HEK293 (cell line): ENCODE measurements around the gene KIF2C.

Experiments used
- EGR2 ChIP-seq: fragments of 450-650 bp; formaldehyde crosslinking; IDR thresholded peaks from 2 replicates; pipeline ENCODE4 v1.5.1; 2016; ENCODE audit warnings: low read depth, missing biosample characterization, missing genetic modification characterization
- GLIS1 ChIP-seq: fragments of 450-650 bp; formaldehyde crosslinking; IDR thresholded peaks from 2 replicates; pipeline ENCODE4 v1.5.1; 2016; ENCODE audit warnings: missing biosample characterization, missing genetic modification characterization
- HOXC10 ChIP-seq: sonication (generic); formaldehyde crosslinking; IDR thresholded peaks from 2 replicates; pipeline ENCODE4 v1.8.1; 2023; ENCODE audit warnings: mild to moderate bottlenecking, missing genetic modification reagents
- HOXD13 ChIP-seq: sonication (generic); formaldehyde crosslinking; IDR thresholded peaks from 2 replicates; pipeline ENCODE4 v1.8.0; 2022; ENCODE audit warnings: missing genetic modification reagents, borderline replicate concordance
- KLF1 ChIP-seq: fragments of 450-650 bp; formaldehyde crosslinking; IDR thresholded peaks from 2 replicates; pipeline ENCODE4 v1.5.1; 2016; ENCODE audit warnings: missing biosample characterization, missing genetic modification characterization
- KLF16 ChIP-seq: fragments of 450-650 bp; formaldehyde crosslinking; IDR thresholded peaks from 2 replicates; pipeline ENCODE4 v1.5.1; 2017; ENCODE audit warnings: missing biosample characterization, missing genetic modification characterization
- KLF9 ChIP-seq: fragments of 450-650 bp; formaldehyde crosslinking; IDR thresholded peaks from 2 replicates; pipeline ENCODE4 v1.5.1; 2016; ENCODE audit warnings: missing biosample characterization, missing genetic modification characterization, low read depth
- WT1 ChIP-seq: fragments of 450-650 bp; formaldehyde crosslinking; IDR thresholded peaks from 2 replicates; pipeline ENCODE4 v1.5.1; 2016; ENCODE audit warnings: missing biosample characterization, missing genetic modification characterization
- YY1 ChIP-seq: fragments of 450-650 bp; formaldehyde crosslinking; IDR thresholded peaks from 2 replicates; pipeline ENCODE4 v1.5.1; 2018; ENCODE audit warnings: missing biosample characterization, missing genetic modification characterization
- ZBTB8A ChIP-seq: fragments of 450-650 bp; formaldehyde crosslinking; IDR thresholded peaks from 2 replicates; pipeline ENCODE4 v1.5.1; 2016; ENCODE audit warnings: missing biosample characterization, missing genetic modification characterization
- ZFHX2 ChIP-seq: fragments of 450-650 bp; formaldehyde crosslinking; conservative IDR thresholded peaks from 2 replicates; pipeline ENCODE4 v1.5.1; 2016; ENCODE audit warnings: missing biosample characterization, missing genetic modification characterization
- ZNF121 ChIP-seq: fragments of 450-650 bp; formaldehyde crosslinking; IDR thresholded peaks from 2 replicates; pipeline ENCODE4 v1.5.1; 2016; ENCODE audit warnings: missing biosample characterization, missing genetic modification characterization
- ZNF24 ChIP-seq: fragments of 450-650 bp; formaldehyde crosslinking; IDR thresholded peaks from 2 replicates; pipeline ENCODE4 v1.5.1; 2016; ENCODE audit warnings: missing biosample characterization, missing genetic modification characterization
- ZNF335 ChIP-seq: fragments of 450-650 bp; formaldehyde crosslinking; conservative IDR thresholded peaks from 2 replicates; pipeline ENCODE4 v1.5.1; 2016; ENCODE audit warnings: missing biosample characterization, missing genetic modification characterization
- ZNF416 ChIP-seq: fragments of 450-650 bp; formaldehyde crosslinking; IDR thresholded peaks from 2 replicates; pipeline ENCODE4 v1.5.1; 2016; ENCODE audit warnings: missing biosample characterization, missing genetic modification characterization
- ZNF423 ChIP-seq: fragments of 450-650 bp; formaldehyde crosslinking; IDR thresholded peaks from 2 replicates; pipeline ENCODE4 v1.5.1; 2016; ENCODE audit warnings: missing biosample characterization, missing genetic modification characterization
- ZNF433 ChIP-seq: fragments of 450-650 bp; formaldehyde crosslinking; IDR thresholded peaks from 2 replicates; pipeline ENCODE4 v1.5.1; 2016; ENCODE audit warnings: missing biosample characterization, missing genetic modification characterization, low read depth
- ZNF529 ChIP-seq: fragments of 450-650 bp; formaldehyde crosslinking; IDR thresholded peaks from 2 replicates; pipeline ENCODE4 v1.5.1; 2017; ENCODE audit warnings: missing genetic modification characterization, missing biosample characterization; ENCODE audit not compliant: insufficient replicate concordance
- ZNF664 ChIP-seq: fragments of 450-650 bp; formaldehyde crosslinking; IDR thresholded peaks from 2 replicates; pipeline ENCODE4 v1.5.1; 2016; ENCODE audit warnings: missing biosample characterization, missing genetic modification characterization
- ZNF792 ChIP-seq: fragments of 450-650 bp; formaldehyde crosslinking; IDR thresholded peaks from 2 replicates; pipeline ENCODE4 v1.5.1; 2016; ENCODE audit warnings: missing biosample characterization, missing genetic modification characterization
- ZNF830 ChIP-seq: fragments of 450-650 bp; IDR thresholded peaks from 2 replicates; pipeline ENCODE4 v1.5.0; 2018; ENCODE audit warnings: missing biosample characterization, missing genetic modification characterization, low read depth, mild to moderate bottlenecking, moderate library complexity
- TF ChIP-seq, protein P1 (sequence below): fragments of 450-650 bp; formaldehyde crosslinking; IDR thresholded peaks from 2 replicates; pipeline ENCODE4 v1.5.1; 2016; ENCODE audit warnings: missing biosample characterization, missing genetic modification characterization
- TF ChIP-seq, protein P2 (sequence below): fragments of 450-650 bp; formaldehyde crosslinking; IDR thresholded peaks from 2 replicates; pipeline ENCODE4 v1.5.1; 2017; ENCODE audit warnings: missing biosample characterization, missing genetic modification characterization
- TF ChIP-seq, protein P3 (sequence below): fragments of 450-650 bp; formaldehyde crosslinking; IDR thresholded peaks from 2 replicates; pipeline ENCODE4 v1.5.1; 2016; ENCODE audit warnings: missing biosample characterization, missing genetic modification characterization, borderline replicate concordance
- TF ChIP-seq, protein P4 (sequence below): fragments of 450-650 bp; formaldehyde crosslinking; IDR thresholded peaks from 2 replicates; pipeline ENCODE4 v1.5.1; 2016; ENCODE audit warnings: missing biosample characterization, missing genetic modification characterization
- TF ChIP-seq, protein P5 (sequence below): fragments of 450-650 bp; formaldehyde crosslinking; IDR thresholded peaks from 2 replicates; pipeline ENCODE4 v1.5.1; 2017; ENCODE audit warnings: missing biosample characterization, missing genetic modification characterization
- TF ChIP-seq, protein P6 (sequence below): fragments of 450-650 bp; formaldehyde crosslinking; IDR thresholded peaks from 2 replicates; pipeline ENCODE4 v1.5.1; 2016; ENCODE audit warnings: missing biosample characterization, missing genetic modification characterization

KIF2C gene

DNA sequence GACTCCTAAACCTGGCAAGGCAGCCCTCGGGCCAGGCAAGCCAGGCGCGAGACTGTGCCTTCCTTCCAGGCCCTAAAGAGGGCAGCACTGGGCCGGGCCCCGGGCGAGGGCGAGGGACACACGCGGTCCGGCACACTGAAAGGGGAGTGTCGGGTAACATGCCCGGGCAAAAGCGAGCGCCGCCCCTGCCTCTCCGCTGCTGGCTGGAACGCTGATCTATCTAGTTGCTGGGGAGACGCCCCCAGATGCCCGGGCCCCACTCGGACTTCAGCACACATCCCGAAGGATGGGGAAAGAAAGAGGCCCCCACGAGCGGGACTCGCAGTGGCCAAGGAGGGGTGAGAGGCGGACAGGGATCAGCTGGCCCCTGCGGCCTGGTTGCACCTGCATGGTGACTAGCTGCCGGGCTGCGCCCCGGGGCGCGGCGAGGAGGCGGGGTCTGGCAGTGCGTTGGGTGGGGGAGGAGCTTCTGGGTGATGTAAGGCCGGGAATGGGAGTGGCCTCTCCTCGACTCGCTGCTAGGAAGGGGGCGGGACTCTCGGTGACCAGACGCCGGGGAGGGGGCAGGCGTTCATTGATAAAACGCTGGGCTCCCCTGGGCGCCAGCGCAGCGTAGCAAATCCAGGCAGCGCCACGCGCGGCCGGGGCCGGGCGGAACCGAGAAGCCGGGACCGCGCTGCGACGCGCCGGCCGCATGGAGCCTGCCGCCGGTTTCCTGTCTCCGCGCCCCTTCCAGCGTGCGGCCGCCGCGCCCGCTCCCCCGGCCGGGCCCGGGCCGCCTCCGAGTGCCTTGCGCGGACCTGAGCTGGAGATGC is 60.3 kb downstream of the KIF2C start, which contains the start of gene PLK3 (continued):
- TF ChIP-seq, protein P1, sequence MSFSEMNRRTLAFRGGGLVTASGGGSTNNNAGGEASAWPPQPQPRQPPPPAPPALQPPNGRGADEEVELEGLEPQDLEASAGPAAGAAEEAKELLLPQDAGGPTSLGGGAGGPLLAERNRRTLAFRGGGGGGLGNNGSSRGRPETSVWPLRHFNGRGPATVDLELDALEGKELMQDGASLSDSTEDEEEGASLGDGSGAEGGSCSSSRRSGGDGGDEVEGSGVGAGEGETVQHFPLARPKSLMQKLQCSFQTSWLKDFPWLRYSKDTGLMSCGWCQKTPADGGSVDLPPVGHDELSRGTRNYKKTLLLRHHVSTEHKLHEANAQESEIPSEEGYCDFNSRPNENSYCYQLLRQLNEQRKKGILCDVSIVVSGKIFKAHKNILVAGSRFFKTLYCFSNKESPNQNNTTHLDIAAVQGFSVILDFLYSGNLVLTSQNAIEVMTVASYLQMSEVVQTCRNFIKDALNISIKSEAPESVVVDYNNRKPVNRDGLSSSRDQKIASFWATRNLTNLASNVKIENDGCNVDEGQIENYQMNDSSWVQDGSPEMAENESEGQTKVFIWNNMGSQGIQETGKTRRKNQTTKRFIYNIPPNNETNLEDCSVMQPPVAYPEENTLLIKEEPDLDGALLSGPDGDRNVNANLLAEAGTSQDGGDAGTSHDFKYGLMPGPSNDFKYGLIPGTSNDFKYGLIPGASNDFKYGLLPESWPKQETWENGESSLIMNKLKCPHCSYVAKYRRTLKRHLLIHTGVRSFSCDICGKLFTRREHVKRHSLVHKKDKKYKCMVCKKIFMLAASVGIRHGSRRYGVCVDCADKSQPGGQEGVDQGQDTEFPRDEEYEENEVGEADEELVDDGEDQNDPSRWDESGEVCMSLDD (tag by site-specific recombination) = peak; percentile 89
- peak; percentile 62 for TF ChIP-seq ZNF335
- TF ChIP-seq YY1 (tag by site-specific recombination) = 0 out of 2 replicates have a peak, but pooled peaks have one; percentile 73
- peak; percentile 91 for TF ChIP-seq WT1 (tag by site-specific recombination)
- TF ChIP-seq, protein P2, sequence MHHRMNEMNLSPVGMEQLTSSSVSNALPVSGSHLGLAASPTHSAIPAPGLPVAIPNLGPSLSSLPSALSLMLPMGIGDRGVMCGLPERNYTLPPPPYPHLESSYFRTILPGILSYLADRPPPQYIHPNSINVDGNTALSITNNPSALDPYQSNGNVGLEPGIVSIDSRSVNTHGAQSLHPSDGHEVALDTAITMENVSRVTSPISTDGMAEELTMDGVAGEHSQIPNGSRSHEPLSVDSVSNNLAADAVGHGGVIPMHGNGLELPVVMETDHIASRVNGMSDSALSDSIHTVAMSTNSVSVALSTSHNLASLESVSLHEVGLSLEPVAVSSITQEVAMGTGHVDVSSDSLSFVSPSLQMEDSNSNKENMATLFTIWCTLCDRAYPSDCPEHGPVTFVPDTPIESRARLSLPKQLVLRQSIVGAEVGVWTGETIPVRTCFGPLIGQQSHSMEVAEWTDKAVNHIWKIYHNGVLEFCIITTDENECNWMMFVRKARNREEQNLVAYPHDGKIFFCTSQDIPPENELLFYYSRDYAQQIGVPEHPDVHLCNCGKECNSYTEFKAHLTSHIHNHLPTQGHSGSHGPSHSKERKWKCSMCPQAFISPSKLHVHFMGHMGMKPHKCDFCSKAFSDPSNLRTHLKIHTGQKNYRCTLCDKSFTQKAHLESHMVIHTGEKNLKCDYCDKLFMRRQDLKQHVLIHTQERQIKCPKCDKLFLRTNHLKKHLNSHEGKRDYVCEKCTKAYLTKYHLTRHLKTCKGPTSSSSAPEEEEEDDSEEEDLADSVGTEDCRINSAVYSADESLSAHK (tag by site-specific recombination) = 0 out of 2 replicates have a peak, but pooled peaks have one; percentile 39
- TF ChIP-seq ZNF830 (tag by site-specific recombination) = no peak
- TF ChIP-seq ZNF24 (tag by site-specific recombination) = peak; percentile 84
- TF ChIP-seq ZNF416 (tag by site-specific recombination) = no peak
- peak; percentile 99 for TF ChIP-seq ZBTB8A (tag by site-specific recombination)
- TF ChIP-seq KLF16 (tag by site-specific recombination) = peak; percentile 97
- no peak for TF ChIP-seq ZNF792
- peak; percentile 80 for TF ChIP-seq GLIS1
- TF ChIP-seq ZNF529 (tag by site-specific recombination) = no peak
- TF ChIP-seq ZNF423 (tag by site-specific recombination) = peak; percentile 97
- TF ChIP-seq, protein P3, sequence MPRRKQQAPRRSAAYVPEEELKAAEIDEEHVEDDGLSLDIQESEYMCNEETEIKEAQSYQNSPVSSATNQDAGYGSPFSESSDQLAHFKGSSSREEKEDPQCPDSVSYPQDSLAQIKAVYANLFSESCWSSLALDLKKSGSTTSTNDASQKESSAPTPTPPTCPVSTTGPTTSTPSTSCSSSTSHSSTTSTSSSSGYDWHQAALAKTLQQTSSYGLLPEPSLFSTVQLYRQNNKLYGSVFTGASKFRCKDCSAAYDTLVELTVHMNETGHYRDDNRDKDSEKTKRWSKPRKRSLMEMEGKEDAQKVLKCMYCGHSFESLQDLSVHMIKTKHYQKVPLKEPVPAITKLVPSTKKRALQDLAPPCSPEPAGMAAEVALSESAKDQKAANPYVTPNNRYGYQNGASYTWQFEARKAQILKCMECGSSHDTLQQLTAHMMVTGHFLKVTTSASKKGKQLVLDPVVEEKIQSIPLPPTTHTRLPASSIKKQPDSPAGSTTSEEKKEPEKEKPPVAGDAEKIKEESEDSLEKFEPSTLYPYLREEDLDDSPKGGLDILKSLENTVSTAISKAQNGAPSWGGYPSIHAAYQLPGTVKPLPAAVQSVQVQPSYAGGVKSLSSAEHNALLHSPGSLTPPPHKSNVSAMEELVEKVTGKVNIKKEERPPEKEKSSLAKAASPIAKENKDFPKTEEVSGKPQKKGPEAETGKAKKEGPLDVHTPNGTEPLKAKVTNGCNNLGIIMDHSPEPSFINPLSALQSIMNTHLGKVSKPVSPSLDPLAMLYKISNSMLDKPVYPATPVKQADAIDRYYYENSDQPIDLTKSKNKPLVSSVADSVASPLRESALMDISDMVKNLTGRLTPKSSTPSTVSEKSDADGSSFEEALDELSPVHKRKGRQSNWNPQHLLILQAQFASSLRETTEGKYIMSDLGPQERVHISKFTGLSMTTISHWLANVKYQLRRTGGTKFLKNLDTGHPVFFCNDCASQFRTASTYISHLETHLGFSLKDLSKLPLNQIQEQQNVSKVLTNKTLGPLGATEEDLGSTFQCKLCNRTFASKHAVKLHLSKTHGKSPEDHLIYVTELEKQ (tag by site-specific recombination) = peak; percentile 34; the same call in 1 of the 2 replicates
- peak; percentile 78 for TF ChIP-seq ZFHX2 (tag by site-specific recombination)
- TF ChIP-seq, protein P4, sequence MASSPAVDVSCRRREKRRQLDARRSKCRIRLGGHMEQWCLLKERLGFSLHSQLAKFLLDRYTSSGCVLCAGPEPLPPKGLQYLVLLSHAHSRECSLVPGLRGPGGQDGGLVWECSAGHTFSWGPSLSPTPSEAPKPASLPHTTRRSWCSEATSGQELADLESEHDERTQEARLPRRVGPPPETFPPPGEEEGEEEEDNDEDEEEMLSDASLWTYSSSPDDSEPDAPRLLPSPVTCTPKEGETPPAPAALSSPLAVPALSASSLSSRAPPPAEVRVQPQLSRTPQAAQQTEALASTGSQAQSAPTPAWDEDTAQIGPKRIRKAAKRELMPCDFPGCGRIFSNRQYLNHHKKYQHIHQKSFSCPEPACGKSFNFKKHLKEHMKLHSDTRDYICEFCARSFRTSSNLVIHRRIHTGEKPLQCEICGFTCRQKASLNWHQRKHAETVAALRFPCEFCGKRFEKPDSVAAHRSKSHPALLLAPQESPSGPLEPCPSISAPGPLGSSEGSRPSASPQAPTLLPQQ (tag by site-specific recombination) = peak; percentile 97
- TF ChIP-seq, protein P5, sequence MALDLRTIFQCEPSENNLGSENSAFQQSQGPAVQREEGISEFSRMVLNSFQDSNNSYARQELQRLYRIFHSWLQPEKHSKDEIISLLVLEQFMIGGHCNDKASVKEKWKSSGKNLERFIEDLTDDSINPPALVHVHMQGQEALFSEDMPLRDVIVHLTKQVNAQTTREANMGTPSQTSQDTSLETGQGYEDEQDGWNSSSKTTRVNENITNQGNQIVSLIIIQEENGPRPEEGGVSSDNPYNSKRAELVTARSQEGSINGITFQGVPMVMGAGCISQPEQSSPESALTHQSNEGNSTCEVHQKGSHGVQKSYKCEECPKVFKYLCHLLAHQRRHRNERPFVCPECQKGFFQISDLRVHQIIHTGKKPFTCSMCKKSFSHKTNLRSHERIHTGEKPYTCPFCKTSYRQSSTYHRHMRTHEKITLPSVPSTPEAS (tag by site-specific recombination) = peak; percentile 28; the same call in 1 of the 2 replicates
- no peak for TF ChIP-seq HOXC10 (CRISPR knock-in tag)
- TF ChIP-seq ZNF121 (tag by site-specific recombination) = no peak
- peak; percentile 81 for TF ChIP-seq EGR2 (tag by site-specific recombination)
- no peak for TF ChIP-seq HOXD13 (CRISPR knock-in tag)
- TF ChIP-seq, protein P6, sequence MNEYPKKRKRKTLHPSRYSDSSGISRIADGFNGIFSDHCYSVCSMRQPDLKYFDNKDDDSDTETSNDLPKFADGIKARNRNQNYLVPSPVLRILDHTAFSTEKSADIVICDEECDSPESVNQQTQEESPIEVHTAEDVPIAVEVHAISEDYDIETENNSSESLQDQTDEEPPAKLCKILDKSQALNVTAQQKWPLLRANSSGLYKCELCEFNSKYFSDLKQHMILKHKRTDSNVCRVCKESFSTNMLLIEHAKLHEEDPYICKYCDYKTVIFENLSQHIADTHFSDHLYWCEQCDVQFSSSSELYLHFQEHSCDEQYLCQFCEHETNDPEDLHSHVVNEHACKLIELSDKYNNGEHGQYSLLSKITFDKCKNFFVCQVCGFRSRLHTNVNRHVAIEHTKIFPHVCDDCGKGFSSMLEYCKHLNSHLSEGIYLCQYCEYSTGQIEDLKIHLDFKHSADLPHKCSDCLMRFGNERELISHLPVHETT = peak; percentile 90
- no peak for TF ChIP-seq ZNF433 (tag by site-specific recombination)
- peak; percentile 90 for TF ChIP-seq KLF1
- peak; percentile 97 for TF ChIP-seq KLF9
- no peak for TF ChIP-seq ZNF664
